DND-41 (cell line): ENCODE measurements around the gene CYP27B1.

ENCODE experiments used
- CTCF ChIP-seq: IDR thresholded peaks from 2 replicates; pipeline ENCODE4 v1.5.1; 2012; ENCODE audit warnings: borderline replicate concordance, low read length, moderate library complexity, mild to moderate bottlenecking; ENCODE audit not compliant: poor library complexity, severe bottlenecking; ENCODE audit errors: extremely low read depth
- EZH2 ChIP-seq: IDR thresholded peaks from 3 replicates; pipeline ENCODE4 v1.6.1; 2012; ENCODE audit warnings: borderline replicate concordance, low read depth, mild to moderate bottlenecking, moderate library complexity, low read length, inconsistent platforms; ENCODE audit not compliant: severe bottlenecking

- peak; percentile 79 for TF ChIP-seq CTCF
- TF ChIP-seq EZH2, result no peak
Measured at GRCh38 chr12:57803319-57803893, 36.5 kb upstream of the CYP27B1 start.
